GM19099 (cell line): Measurements from ENCODE around the gene HAUS7.

Source experiments
- POLR2A ChIP-seq: IDR thresholded peaks from 3 replicates; pipeline ENCODE4 v1.6.1; 2011; ENCODE audit warnings: low read depth; ENCODE audit not compliant: insufficient read length; ENCODE audit errors: extremely low read depth

The HAUS7 gene

GRCh38 chrX:153474718-153475117 lies 4.3 kb upstream of the HAUS7 start:
- TF ChIP-seq POLR2A, result no peak

DNA sequence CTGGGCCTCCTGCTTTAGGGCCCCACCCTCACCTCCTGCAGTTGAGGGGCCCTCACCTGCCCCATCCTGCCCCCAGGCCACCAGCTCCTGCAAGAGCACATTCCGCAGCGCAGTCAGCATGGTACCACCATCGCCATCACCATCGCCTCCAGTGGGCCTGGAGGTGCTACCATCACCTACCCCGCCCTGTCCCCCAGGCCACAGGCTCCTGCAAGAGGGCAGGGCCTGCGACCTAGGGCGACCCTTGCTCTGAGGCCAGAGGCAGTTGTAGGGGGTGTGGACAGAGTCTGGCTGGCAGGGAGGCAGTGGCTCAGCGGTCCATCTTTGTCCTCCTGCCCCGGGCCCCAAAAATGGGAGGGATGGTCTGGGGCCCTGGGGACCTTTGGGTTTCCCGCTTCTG lies 3.9 kb upstream of the HAUS7 start:
- no peak for TF ChIP-seq POLR2A

- no peak for TF ChIP-seq POLR2A
Measured at GRCh38 chrX:153473126-153473525, 2.8 kb upstream of the HAUS7 start.

DNA sequence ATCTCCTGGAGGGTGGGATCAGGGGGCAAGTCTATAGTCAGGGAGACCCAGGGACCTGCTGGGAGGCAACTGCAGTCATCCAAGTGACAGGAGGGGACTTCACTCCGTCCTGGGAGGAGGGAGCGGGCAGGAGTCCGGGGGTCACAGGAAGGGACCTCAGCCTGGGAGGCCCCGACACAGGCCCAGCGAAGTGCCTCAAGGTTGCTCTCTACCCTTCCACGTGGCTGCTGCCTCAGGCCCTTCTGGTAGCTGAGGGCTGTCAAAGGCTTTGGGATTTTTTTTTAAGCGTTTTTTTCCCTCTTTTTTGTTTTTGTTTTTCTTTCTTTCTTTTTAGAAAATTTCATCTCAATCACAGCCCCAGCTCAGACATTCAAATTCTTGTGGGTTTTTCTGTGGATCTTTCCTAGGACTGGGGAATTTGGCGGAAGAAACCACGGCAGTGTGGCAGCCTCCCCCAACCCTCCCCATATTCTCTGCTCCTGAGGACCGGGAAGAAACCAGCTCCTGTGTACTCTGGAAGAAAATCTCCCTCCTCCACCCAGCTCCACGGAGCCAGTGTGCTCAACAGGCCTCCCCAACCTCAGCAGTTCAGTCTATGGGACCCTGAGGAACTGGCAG lies 1.4 kb upstream of the HAUS7 start:
- TF ChIP-seq POLR2A, result no peak

GRCh38 chrX:153469811-153470410 lies 465 bp downstream of the HAUS7 start:
- TF ChIP-seq POLR2A, result no peak

DNA sequence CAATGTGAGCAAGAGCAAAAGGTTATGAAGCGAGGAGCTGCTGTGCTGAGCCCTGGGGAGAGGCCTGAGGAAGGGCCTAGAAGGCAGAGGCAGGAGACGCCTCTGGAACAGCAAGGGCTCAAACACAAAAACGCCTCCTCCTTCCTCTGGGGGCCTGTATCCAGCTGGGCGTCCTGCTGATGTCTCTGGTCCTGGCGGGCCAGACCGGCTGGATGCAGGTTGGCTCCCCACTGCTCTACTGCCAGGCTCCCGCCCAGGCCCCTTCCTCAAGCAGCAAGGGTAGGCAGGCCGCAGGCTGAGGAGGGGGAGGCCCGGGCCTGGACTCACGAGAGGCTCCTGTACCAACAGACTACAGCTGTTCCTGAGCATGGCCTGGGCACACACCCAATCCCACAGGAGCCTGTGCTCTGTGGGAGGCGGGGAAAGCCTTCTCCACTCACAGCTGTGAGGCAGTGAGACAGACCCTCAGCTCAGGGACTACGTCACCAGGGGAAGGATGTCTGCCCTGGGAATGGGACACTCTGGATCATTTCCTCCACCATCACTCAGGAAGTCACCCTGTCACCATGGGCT lies 2.3 kb downstream of the HAUS7 start:
- no peak for TF ChIP-seq POLR2A

DNA sequence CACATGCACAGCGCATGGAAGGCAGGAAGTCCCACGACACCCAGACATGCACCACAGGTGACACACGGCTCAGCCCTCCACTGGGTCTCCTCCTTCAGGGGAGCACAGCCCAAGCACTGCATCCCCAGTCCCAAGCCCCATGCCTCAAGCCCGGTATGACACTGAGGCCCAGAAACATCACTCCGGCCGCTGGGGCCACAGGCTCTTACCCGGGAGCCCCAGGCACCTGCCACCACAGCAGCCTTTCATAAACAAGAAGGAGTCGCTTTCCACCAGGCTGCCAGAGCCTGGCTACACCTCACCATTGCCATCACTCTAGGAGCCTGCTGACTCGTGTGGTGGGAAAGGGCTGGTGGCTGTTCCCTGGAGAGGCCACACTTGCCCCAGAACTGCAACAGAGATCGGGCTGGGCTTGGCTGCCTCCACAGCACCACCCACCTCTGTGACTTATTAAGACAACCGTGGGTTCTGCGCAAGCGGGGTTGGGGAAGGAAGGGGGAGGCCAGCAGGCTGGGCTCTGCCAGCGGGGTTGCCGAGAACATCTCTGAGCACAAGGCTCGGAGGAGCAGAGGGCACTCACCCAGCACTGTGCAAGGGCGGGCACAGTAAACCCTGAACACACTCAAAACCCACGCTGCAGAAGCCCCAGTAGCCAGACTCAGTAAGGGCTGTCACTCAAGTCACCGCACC lies 4.5 kb downstream of the HAUS7 start:
- TF ChIP-seq POLR2A, result no peak

DNA sequence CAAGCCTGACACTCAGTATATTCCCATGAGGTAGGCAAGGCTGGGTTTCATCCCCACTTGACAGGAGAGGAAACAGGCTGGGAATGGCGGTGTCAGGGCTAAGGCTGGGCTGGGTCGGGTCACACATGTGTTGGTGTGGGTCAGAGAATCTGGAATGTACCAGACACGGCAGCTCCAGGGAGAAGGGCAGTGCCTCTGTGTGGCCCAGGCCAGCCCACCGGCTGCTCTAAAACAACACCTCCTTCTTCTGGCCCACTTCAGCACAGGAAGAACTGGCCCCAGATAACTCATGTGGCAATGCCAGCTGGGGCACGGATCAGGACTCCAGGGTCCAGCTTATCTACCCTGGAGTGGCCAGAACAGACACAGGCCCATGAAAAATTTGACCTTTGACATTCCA lies 6.3 kb downstream of the HAUS7 start:
- TF ChIP-seq POLR2A, result no peak

DNA sequence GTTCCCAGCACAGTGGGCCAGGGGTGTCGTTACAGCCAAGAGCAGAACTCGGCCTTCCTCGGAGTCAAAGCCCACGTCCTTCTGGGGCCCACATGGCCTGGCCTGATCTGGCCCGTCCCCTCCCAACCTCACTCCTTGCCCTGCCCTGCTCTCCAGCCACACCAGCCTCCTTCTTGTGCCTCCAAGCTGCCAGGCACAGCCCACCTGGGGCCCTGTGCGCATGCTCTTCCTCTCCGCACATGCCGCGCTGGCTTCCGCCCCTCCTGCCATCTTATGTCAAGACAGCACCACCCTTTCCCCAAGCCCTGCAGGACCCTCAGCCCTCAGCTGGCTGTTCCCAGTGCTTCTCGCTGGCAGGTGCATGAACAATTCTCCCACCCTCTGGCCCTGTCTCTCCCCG lies 6.8 kb downstream of the HAUS7 start:
- no peak for TF ChIP-seq POLR2A

DNA sequence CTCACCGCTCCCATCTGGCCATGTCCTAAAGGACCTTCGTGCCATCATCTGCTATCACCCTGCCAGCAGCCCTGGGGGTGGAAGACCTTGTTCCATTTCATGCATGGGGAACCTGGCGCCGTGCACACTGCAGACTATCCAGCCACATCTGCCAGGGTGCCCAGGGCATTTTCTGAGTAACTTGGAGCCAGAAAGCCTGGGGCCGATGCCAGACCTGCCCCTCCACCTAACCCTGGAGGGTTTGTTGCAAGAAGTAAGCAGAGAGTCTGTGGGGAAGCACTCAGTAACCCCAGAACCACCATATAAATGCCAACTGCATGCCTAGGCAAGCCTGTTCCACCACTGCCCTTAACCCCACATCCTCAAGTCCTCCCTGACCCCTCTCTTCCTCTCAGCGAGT lies 7.3 kb downstream of the HAUS7 start:
- no peak for TF ChIP-seq POLR2A

DNA sequence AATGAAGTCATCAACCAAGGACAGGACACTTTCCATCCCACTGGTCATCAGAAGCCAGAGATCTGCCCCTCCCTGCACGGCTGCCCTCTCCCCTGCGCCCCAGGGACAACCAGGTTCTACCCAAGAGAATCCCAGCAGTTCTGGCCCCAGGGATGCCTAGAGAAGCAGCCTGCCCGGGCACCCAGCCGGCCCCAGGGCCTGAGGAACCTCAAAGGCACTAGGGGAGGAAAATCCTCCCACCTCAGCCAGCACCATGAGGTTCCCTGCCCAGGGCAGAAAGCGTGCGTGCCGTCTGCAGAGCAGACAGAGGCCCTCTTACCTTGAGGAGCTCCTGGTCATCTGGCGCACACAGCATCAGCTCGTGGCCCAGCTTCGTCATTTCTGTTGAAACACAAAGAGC lies 8.1 kb downstream of the HAUS7 start:
- TF ChIP-seq POLR2A, result no peak

- TF ChIP-seq POLR2A, result no peak
Measured at GRCh38 chrX:153460826-153461225, 9.6 kb downstream of the HAUS7 start.

DNA sequence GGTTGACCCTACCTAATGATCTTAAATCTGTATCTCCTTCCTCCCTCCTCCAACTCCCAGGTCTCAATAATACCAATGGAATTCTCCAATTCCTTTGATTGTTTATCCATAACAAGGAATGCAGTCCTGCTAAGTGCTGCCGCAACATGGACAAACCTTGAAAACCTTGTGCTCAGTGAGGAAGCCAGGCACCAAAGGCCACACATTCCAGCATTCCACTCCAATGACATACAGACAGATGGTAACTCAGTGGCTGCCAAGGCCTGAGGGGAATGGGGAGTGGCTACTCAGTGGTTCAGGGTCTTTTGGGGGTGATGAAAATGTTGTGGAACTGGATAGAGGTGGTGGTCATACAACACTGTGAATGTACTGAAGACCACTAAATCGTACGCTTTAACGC lies 10.4 kb downstream of the HAUS7 start:
- TF ChIP-seq POLR2A, result no peak

GRCh38 chrX:153458476-153458875 lies 11.9 kb downstream of the HAUS7 start:
- no peak for TF ChIP-seq POLR2A

DNA sequence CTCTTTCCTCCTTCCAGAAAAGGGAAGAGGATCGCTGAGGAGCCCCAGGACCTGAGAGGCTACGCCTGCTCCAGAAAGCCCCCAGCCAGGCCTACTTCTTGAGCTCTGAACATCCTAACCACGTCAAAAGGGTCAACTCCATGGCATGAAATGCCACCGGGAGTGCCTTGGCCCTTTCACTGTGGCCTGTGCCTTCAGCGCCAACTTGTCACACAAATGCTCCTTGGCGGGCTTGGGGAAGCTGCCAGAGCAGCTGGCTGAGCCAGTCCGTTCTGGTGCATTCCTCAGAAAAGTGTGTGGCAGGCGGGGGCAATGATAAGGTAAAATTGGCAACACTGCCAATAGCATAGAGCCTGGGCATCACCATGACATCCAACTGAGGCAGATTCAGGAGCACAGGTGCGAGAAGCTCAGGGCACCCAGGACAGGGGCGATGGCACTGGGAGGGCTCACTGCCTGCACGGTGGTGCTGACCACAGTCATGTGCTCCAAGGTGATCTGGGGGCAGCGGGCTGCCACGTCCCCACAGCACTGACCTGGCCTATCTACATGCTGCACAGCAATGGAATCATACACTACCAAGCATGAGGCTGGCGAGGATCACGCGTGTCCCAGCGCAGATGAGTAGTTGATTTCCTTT lies 12.4 kb downstream of the HAUS7 start:
- no peak for TF ChIP-seq POLR2A

GRCh38 chrX:153457136-153457825 lies 13.1 kb downstream of the HAUS7 start:
- TF ChIP-seq POLR2A, result no peak

DNA sequence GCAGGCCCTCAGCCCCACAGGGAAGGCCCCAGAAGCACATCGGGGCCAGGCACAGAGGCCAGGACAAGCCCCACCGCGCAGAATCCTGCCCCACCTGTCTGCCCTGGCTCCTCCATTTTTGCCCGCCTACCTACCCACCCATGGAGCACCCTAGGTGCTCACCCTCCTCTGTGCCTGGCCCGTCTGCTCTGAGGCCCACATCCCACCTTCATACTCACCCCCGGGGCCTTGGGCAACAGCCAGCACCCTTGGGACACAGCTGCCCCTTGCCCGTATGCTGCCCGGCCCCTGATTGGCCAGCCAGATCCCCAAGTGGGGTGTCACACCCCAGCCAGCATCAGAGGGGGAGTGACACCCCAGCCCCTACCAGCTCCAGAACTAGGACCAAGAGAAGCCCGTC lies 13.7 kb downstream of the HAUS7 start:
- TF ChIP-seq POLR2A, result no peak
